ENCODE measurements around the gene PNPT1.

DNA sequence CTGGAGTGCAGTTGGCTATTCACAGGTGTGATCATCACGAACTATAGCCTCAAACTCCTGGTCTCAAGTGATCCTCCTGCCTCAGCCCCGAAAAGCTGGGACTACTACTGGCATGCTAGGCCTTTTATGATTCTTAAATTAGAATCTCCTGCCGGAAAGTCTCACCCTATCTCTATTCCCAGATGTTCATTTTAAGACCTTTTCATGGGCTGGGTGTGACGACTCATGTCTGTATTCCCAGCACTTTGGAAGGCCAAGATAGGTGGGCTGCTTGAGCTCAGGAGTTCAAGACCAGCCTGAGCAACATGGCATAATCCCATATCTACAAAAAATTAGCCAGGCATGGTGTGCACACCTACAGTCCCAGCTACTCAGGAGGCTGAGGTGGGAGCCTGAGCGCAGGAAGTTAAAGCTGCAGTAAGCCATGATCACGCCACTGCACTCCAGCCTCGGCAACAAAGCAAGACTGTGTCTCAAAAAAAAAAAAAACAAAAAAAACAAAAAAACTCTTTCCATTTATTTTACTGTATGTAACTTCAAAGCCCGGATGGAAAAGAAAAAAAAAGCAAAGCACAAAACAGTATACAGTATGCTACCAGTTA is 84.3 kb downstream of the PNPT1 start:
- TF ChIP-seq EZH2 (IDR thresholded peaks at IDR 0.05): no peak
- TF ChIP-seq ZNF274 (IDR thresholded peaks at IDR 0.05; ENCODE audit: low read depth, low read length): no peak
- no peak for TF ChIP-seq RAD21 (IDR thresholded peaks at IDR 0.05; ENCODE audit: low read depth)
